Measurements from ENCODE around the gene ZFR.
"Not testable (repeated sequence)": the region's sequence is repeated elsewhere in the genome, so short reads cannot be mapped to it uniquely, and the experiment has no call there.

The ZFR gene

DNA sequence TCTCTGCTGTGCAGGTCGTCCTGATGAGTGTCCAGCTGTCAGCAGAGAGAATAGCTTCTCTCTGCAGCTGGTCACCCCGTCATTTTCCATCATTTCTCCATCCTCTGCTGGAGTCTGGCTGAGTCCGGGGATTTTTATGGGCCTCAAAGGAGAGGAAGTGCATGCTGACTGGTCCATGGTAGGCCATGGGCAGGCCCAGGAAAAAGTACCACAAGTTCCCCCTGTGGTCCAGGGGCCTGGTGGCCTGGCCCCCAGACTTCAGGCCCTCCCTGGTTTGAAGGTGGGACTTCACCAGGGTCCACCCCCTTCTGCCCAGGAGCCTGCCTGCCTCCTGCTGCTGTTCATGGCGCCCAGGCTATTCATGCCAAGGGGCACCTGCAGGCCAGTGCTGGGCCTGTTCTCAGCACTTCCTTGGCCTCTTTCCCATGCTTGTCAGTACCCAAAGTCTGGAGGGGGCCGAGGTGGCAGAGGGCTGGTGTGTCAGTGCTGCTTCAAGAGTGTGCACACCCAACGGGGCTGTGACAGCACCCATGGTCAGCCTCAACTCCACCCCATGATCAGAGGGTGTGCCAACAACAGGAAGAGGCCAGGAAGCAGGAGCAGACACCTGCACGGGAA, 124.5 kb downstream of the ZFR start:
- no peak for DNase-seq (ENCODE audit: low read depth)

DNA sequence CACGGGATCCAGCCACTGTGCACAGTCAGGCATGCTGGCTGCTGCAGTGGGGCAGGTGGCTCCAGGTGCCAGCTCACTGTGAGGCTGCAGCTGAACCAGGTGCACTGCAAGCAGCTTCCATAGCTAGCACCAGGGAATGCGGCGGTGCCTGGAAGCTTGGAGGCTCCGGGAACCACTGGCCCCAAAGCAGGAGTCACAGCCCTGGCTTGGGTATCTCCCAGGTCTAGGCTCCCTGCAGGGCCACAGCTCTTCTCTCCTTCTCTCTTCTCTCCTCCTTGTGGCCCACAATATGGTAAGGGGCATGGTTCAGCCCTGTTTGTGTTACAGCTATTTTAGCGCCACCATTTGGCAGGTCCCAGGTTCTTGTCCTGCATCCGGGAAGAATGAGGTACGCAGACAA, 125.1 kb downstream of the ZFR start:
- no peak for DNase-seq (ENCODE audit: low read depth)

DNA sequence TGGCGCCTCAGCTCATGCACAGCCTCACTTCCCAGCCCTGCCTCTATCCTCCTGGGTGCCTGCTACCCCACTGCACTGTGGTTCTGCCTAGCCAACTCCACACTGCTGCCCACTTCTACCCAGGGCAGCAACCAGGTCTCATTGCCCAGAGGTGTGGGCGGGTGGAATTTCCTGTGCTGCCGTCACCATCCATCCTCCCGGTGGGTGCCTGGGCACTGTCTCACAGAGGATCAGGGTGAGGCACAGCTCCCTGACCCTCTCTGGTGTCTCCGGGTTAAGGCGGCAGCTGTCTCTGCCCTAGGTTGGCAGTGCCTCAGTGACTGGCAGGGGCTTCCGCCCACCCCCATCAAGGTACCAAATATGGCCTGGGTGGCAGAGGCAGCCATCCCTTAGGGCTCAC, 127.5 kb downstream of the ZFR start:
- no peak for DNase-seq (ENCODE audit: low read depth)

DNA sequence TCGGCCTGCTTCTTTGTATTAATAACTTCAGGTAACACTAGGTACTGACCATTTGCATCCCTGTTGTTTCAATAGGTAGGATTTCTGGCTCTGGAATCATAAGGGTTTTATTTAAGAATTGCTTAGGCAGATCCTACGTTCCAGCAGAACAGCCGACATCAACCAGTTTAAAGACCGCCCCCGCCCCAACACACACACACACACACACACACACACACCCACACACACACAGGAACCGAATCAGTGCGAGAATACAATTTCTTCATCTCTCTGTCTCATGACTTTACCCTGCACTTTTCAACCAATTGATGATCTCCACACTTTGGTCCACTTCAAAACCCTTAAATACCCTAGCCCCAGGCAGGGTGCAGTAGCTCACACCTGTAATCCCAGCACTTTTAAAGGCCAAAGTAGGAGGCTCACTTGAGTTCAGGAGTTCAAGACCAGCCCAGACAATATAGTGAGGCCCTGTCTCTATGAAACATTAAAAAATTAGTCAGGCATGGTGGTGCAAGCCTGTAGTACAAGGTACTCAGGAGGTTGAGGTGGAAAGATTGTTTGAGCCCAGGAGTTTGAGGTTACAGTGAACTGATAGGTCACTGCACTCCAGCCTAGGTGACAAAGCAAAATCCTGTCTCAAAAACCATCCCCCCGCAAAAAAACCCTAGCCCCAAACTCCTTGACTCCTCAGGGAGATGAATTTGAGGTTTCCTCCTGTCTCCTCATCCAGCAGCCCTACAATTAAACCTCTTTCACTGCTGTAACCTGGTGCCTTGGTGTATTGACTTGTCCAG, 129.1 kb downstream of the ZFR start:
- DNase-seq (ENCODE audit: low read depth) = no peak

- DNase-seq (ENCODE audit: low read depth) = no peak
Observed at GRCh38 chr5:32314658-32315057, 129.9 kb downstream of the ZFR start.

DNA sequence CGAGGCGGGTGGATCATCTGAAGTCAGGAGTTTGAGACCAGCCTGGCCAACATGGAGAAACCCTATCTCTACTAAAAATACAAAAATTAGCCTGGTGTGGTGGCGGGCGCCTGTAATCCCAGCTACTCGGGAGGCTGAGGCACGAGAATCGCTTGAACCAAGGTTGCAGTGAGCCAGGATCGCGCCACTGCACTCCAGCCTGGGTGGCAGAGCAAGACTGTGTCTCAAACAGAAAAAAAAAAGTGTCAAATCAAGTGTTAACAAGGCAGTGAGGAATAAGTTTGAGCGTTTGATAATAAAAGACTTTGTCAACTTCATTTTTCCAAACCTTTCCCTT, 130.4 kb downstream of the ZFR start:
- not testable (repeated sequence) for DNase-seq (ENCODE audit: low read depth)

- peak; percentile 100 for DNase-seq (ENCODE audit: low read depth)
Observed at GRCh38 chr5:32312595-32313332, 131.8 kb downstream of the ZFR start, which contains the start of gene MTMR12. MTMR12 (minus strand) TSS chr5:32312939; CDS start chr5:32312838, 101 bp downstream.

DNA sequence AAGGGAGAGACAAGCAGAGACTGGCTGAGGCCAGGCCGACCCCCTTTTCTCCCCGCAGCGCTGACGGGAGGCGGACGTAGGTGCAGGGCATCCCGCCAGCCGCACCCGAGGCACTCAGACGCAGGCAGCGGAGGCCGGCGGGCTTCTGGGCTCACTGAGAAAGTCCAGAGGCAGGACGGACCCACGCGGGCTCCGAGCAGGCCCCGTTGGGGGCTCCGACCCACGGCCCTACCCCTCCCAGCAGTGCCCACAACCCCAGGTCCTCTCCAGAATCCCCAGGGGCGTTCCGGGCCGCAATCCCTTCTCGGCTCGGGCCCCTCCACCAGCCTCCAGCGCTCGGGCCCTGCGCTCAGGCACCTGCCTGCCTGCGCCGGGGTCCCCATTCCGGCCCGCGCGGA, 132.3 kb downstream of the ZFR start:
- DNase-seq (ENCODE audit: low read depth) = no peak

DNA sequence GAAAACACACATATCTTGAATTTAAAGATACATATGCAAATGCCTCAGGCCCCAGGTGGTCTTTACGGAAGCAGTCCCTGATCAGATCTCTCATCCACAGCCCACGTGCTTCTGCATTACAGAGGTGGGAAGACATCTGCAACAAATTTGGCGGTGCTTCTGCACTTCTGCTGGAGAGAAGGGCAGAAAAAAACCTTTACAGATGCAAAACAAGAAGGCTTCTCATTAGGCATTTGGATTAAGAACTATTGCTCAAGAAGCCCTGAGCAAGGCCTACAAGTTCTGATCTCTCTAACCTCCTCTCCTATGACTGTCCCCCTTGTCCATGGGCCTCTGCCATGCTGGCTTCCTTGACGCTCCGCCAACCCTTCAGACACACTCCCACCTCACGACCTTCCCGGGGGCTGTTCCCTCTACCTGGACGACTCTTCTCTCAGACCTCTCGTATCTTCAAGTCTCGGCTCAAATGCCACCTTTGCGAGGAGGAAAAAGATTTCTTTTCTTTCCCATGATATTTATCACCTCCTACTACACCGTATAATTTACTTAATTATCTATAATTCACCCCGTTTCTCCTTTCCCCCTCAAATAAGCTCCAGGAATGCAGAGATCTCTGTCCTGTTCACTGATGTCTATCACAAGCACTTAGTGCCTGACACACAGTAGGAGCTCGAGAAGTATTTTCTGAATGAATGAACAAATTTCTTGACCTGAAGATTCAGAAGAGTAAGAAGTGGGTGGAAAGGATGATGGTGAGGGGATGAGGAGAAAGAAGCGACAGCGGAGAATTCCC, 132.9 kb downstream of the ZFR start:
- DNase-seq (ENCODE audit: low read depth) = no peak

GRCh38 chr5:32309761-32310160, 134.8 kb downstream of the ZFR start:
- no peak for DNase-seq (ENCODE audit: low read depth)

GRCh38 chr5:32308946-32309345, 135.6 kb downstream of the ZFR start:
- DNase-seq (ENCODE audit: low read depth) = no peak

DNA sequence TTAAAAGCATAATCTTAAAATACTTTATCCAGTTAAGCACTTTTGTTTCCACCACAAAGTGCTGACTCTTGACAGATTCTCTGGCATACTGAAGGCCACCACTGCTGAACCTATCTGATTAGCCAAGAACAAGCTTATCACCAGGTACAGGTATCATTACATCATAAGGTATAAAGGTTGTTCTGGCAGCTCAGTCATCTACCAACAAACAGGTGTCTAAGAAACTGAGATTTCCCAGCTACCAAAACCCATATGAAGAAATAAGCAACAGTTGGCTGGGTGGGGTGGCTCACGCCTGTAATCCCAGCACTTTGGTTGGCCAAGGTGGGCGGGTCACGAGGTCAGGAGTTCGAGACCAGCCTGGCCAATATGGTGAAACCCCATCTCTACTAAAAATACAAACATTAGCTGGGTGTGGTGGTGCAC, 136.8 kb downstream of the ZFR start:
- DNase-seq (ENCODE audit: low read depth) = no peak

DNA sequence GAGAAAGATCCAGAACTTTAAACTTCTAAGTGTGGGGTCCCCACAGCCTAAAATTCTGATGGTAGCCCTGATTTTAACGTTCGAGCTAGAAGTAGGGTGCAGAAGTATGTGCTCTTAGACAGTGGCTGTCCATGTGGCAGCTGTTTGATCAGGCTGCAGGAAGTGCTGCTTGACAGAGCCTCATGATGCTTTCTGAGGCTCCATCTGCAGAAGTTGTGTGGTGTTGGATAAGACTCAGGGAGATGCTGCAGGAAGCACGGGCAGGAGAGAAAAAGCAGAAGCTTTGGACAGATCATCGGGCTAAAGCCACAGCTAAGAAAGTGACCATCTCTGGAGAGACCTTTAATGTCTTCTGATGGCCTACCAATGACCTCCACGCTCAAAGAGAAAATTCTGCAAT, 139.9 kb downstream of the ZFR start:
- no peak for DNase-seq (ENCODE audit: low read depth)
